Ovary (tissue), 9 donors: ENCODE data around the gene NOL3. TPM values are rescaled to one million over a fixed set of nuclear protein-coding genes. Genes with fewer than 3 reads are reported as not detected.

Source experiments
- DNase-seq, 5 donors: peaks; one replicate each; pipeline ENCODE4 v3.0.0-alpha.2; 2019 to 2020
- H3K27ac ChIP-seq, 2 donors: fragments of 200-600 bp; one replicate each; pipeline versions ENCODE4 v1.5.1 to v1.8.0; 2019 to 2022
- H3K27me3 ChIP-seq: fragments of 200-600 bp; one replicate; pipeline ENCODE4 v1.8.0; 2022
- H3K36me3 ChIP-seq: fragments of 200-600 bp; sonication (generic); one replicate; pipeline ENCODE4 v1.5.1; 2019
- H3K4me1 ChIP-seq: one replicate; pipeline ENCODE4 v1.8.1; 2013; ENCODE audit warnings: mild to moderate bottlenecking, moderate library complexity; ENCODE audit not compliant: insufficient read depth
- H3K4me3 ChIP-seq: fragments of 200-600 bp; sonication (generic); one replicate; pipeline ENCODE4 v1.5.1; 2017
- H3K9me3 ChIP-seq, 2 donors: fragments of 200-600 bp in 1 of 2; sonication (generic) in 1 of 2; one replicate each; pipeline versions ENCODE4 v1.5.1 to v1.8.1; 2013 to 2019; ENCODE audit warnings: mild to moderate bottlenecking in 1 of 2, moderate library complexity in 1 of 2
- CTCF ChIP-seq, 3 donors: fragments of 450-650 bp in 2 of 3; fragments of 200-600 bp in 1 of 3; IDR thresholded peaks; one replicate each; pipeline versions ENCODE4 v1.5.1 to v1.8.0; 2016 to 2022; ENCODE audit warnings: antibody characterized with exemption in 3 of 3, mild to moderate bottlenecking in 1 of 3
- EP300 ChIP-seq: sonication (generic); formaldehyde crosslinking; IDR thresholded peaks from one replicate; pipeline ENCODE4 v1.6.1; 2017; ENCODE audit warnings: antibody characterized with exemption
- POLR2A ChIP-seq: fragments of 450-650 bp; IDR thresholded peaks from one replicate; pipeline ENCODE4 v1.6.1; 2017; ENCODE audit warnings: antibody characterized with exemption, mild to moderate bottlenecking, moderate library complexity
- WGBS, 3 donors: extraction: QIAGEN DNeasy Blood & Tissue Kit in 1 of 3; methylation state at CpG; one replicate each; pipeline versions ENCODE4 v1.1.5 to v1.1.7; 2013 to 2017; 5-methylcytosine and 5-hydroxymethylcytosine counted together
- intact Hi-C, 4 donors: fragments of 100-400 bp; cut with DNase I; formaldehyde crosslinking; loops; one replicate each; pipeline versions ENCODE4 v1.11.0 to v1.15.1; 2022 to 2023
- polyA plus RNA-seq, 2 donors: library from polyadenylated mRNA; stranded (reverse); fragments of 200-250 nt in 1 of 2; fragments of 350-450 nt in 1 of 2; fragmentation: Illumina TruSeq in 1 of 2; extraction: RNeasy Lipid Tissue Mini Kit (QIAGEN cat#74804) in 1 of 2; gene quantifications; one replicate each; pipeline ENCODE4 v1.2.3, GENCODE V29; 2013 to 2014
- total RNA-seq, 7 donors: library from RNA; depleted of rRNA in 2 of 7; stranded (reverse); fragments of >200 nt in 2 of 7; fragmentation: NEBNext Ultra II Directional in 3 of 7; extraction: Animal tissue kit (Norgen Biotek cat#: 25700) in 3 of 7; gene quantifications; one replicate each; pipeline versions ENCODE4 v1.1.0 to v1.2.4, GENCODE V29; 2016 to 2023
- donor health status: DM: no; HTN: no; CAD: no; lungs with moderate emphysema.
- donor health status: DM: no; HTN: no; CAD: no.
- donor health status: Bipolar disorder and iron deficiency.
- donor health status: DM: yes; HTN: yes; CAD: no.
- donor health status: DM: no; HTN: no; CAD: no.
- donor health status: DM: yes; HTN: yes; CAD: no.

The NOL3 gene
- total and polyA plus RNA-seq, 9 donors: 14.1 to 31.7 (median 21.4) TPM

DNA sequence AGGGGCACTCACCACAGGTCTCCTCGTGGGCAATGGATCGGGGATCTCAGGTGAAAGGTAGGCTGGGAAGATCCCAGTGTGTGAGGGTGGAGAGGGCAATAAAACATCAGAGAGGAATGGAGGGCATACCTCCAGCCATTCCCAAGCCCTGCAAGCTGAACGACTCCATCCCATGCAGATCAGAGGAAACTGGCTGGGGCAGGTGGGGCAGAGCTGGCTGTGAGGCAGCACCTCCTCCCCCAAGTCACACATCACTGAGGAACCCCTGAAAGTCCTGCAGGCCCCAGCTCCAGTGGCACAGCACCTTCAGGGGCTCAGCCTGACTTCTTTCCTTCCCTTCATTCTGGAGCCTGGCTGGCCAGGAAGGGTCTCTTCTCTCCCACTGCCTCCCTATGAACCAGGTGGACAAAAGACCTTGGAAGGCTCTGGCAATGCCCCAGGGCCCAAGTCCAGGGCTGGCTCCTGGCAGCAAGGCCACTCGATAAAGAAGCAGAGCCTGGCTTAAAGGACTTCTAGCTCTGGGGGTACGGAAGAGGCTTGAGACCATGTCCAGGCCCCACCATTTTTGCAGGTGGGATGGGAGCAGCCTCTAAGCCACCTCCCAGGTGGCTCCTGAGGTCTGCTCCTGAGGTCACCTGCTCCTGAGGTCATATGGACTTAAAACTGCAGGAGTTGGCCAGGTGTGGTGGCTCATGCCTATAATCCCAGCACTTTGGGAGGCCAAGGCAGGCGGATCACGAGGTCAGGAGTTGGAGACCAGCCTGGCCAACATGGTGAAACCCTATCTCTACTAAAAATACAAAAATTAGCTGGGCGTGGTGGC is 43.1 kb downstream of the NOL3 start:
- H3K36me3 ChIP-seq: no peaks in the 10 kb centered on the region
- no peak for TF ChIP-seq EP300
- TF ChIP-seq CTCF (IDR thresholded peaks at IDR 0.05): no peak
- TF ChIP-seq POLR2A: no peak

GRCh38 chr16:67215706-67216105 is 45.4 kb downstream of the NOL3 start:
- TF ChIP-seq EP300 (no peak), POLR2A (no peak), CTCF (IDR thresholded peaks at IDR 0.05) (no peak)
- Histone ChIP-seq H3K4me3 (no peak overlapping the region), H3K9me3 (no peaks in the 10 kb centered on the region), H3K36me3 (no peaks in the 10 kb centered on the region), H3K27me3 (no peaks in the 10 kb centered on the region), H3K4me1 (no peaks in the 10 kb centered on the region), H3K27ac (no peak overlapping the region)
- no peak for DNase-seq
- intact Hi-C loops: no loop called here
- WGBS, 3 donors: 68 to 71% (median 70%) methylated on average over 5 of the region's 5 CpGs

More for the DNA sequence above, 43.1 kb downstream of the NOL3 start:
- H3K27me3 ChIP-seq: no peaks in the 10 kb centered on the region
- H3K4me3 ChIP-seq: no peak overlapping the region
- no peak overlapping the region for H3K27ac ChIP-seq
- intact Hi-C loops: no loop called here
- no peak for DNase-seq
- H3K9me3 ChIP-seq: no peaks in the 10 kb centered on the region
- H3K4me1 ChIP-seq: no peaks in the 10 kb centered on the region
- 64 to 71% (median 68%) methylated on average over 8 of the region's 8 CpGs for WGBS, 3 donors

- no peak for DNase-seq
- intact Hi-C loops: no loop called here
- 76 to 82% (median 81%) methylated on average over 18 of the region's 18 CpGs for WGBS, 3 donors
These were observed 46.5 kb downstream of the NOL3 start for GRCh38 chr16:67216612-67217490.

More at GRCh38 chr16:67216612-67217490, 46.5 kb downstream of the NOL3 start:
- no peaks in the 10 kb centered on the region for H3K36me3 ChIP-seq
- H3K27ac ChIP-seq: no peak overlapping the region
- no peak overlapping the region for H3K4me3 ChIP-seq
- no peak for TF ChIP-seq CTCF (IDR thresholded peaks at IDR 0.05)
- no peak for TF ChIP-seq POLR2A
- TF ChIP-seq EP300: no peak
- H3K9me3 ChIP-seq: no peaks in the 10 kb centered on the region
- no peaks in the 10 kb centered on the region for H3K27me3 ChIP-seq
- H3K4me1 ChIP-seq: no peaks in the 10 kb centered on the region
